B cell (primary cell): Measurements from ENCODE around the gene P2RX5. TPM values are rescaled to one million over a fixed set of nuclear protein-coding genes. Genes with fewer than 3 reads are reported as not detected.
A peak's percentile ranks its signal among the peaks of the same experiment; 100 is the strongest.

Experiments used
- ATAC-seq: fragments of 200-7000 bp; cut with Tn5 transposase; one replicate; pipeline ENCODE4 v1.10.0; 2021; ENCODE audit warnings: low read depth, mild to moderate bottlenecking, moderate number of reproducible peaks, moderate library complexity
- CTCF ChIA-PET: fragments of 350-600 bp; sonication (Branson Sonifier 250); formaldehyde crosslinking; loops from one replicate; lab custom pipeline; 2021; ENCODE audit warnings: antibody characterized with exemption, inconsistent platforms; lab: Charles Lee
- POLR2A ChIA-PET: fragments of 350-600 bp; sonication (Branson Sonifier 250); formaldehyde crosslinking; loops from one replicate; lab custom pipeline; 2021; ENCODE audit warnings: antibody characterized with exemption; lab: Charles Lee
- DNase-seq: peaks from one replicate; pipeline ENCODE4 v3.0.0; 2013
- H2AFZ ChIP-seq: 2 replicates; pipeline ENCODE4 v1.6.1; 2012; ENCODE audit warnings: mild to moderate bottlenecking, low read depth, low read length; ENCODE audit not compliant: insufficient read depth, poor library complexity, severe bottlenecking
- H3K27ac ChIP-seq, 2 donors: 1 replicate in 1 of 2; 2 replicates in 1 of 2; pipeline ENCODE4 v1.5.1; 2012 to 2013; ENCODE audit warnings: low read length in 2 of 2, mild to moderate bottlenecking in 2 of 2, moderate library complexity in 1 of 2
- H3K27me3 ChIP-seq, 4 experiments: fragments of 200-600 bp in 1 of 4; sonication (generic) in 1 of 4; replicated peaks in 1 of 4; 1 replicate in 2 of 4; 2 replicates in 2 of 4; pipeline versions ENCODE4 v1.6.1 to v1.7.0; 2013 to 2016; ENCODE audit warnings: low read length in 3 of 4, mild to moderate bottlenecking in 2 of 4, mixed read lengths in 1 of 4, moderate library complexity in 1 of 4; ENCODE audit not compliant: insufficient read depth in 4 of 4, control insufficient read depth in 3 of 4; ENCODE audit errors: control extremely low read depth in 1 of 4
- H3K36me3 ChIP-seq, 2 experiments: replicated peaks in 1 of 2; 1 replicate in 1 of 2; 2 replicates in 1 of 2; pipeline versions ENCODE4 v1.6.1 to v1.7.1; 2013; ENCODE audit warnings: low read length in 1 of 2; ENCODE audit not compliant: insufficient read depth in 2 of 2, control insufficient read depth in 1 of 2; ENCODE audit errors: control extremely low read depth in 1 of 2, extremely low read depth in 1 of 2
- H3K4me1 ChIP-seq, 2 donors: fragments of 200-600 bp in 1 of 2; sonication (generic) in 1 of 2; 1 replicate in 1 of 2; 2 replicates in 1 of 2; pipeline versions ENCODE4 v1.5.1 to v1.6.1; 2013 to 2017; ENCODE audit warnings: low read length in 2 of 2; ENCODE audit not compliant: control insufficient read depth in 2 of 2, insufficient read depth in 2 of 2
- H3K4me2 ChIP-seq: replicated peaks from 2 replicates; pipeline ENCODE3; 2012; ENCODE audit warnings: mild to moderate bottlenecking, low read depth, low read length; ENCODE audit not compliant: poor library complexity, severe bottlenecking
- H3K4me3 ChIP-seq, 5 experiments: fragments of 200-600 bp in 1 of 5; sonication (generic) in 1 of 5; 1 replicate in 3 of 5; 2 replicates in 2 of 5; pipeline versions ENCODE4 v1.5.1 to v1.7.0; 2011 to 2016; ENCODE audit warnings: low read length in 4 of 5, mild to moderate bottlenecking in 4 of 5, low read depth in 2 of 5, control low read depth in 1 of 5, moderate library complexity in 1 of 5; ENCODE audit not compliant: insufficient read depth in 1 of 5; ENCODE audit errors: control extremely low read depth in 1 of 5, extremely low read depth in 1 of 5
- H3K79me2 ChIP-seq: fragments of 200-600 bp; sonication (generic); one replicate; pipeline ENCODE4 v1.6.0; 2016; ENCODE audit warnings: low read length; ENCODE audit not compliant: control insufficient read depth, insufficient read depth
- H3K9ac ChIP-seq: fragments of 200-600 bp; sonication (generic); 2 replicates; pipeline ENCODE4 v1.6.1; 2017; ENCODE audit warnings: mild to moderate bottlenecking, low read length, moderate library complexity
- H3K9me3 ChIP-seq, 3 donors: one replicate each; pipeline versions ENCODE4 v1.6.1 to v1.7.1; 2013; ENCODE audit warnings: low read length in 2 of 3; ENCODE audit not compliant: control insufficient read depth in 2 of 3, insufficient read depth in 1 of 3; ENCODE audit errors: control extremely low read depth in 1 of 3
- H4K20me1 ChIP-seq: 2 replicates; pipeline ENCODE4 v1.6.0; 2012; ENCODE audit warnings: mild to moderate bottlenecking, low read length; ENCODE audit not compliant: insufficient read depth, control insufficient read depth, poor library complexity, severe bottlenecking
- H3K27ac Mint-ChIP-seq: one replicate; pipeline ENCODE4 v1.8.0; 2021; ENCODE audit warnings: mixed read lengths
- H3K27me3 Mint-ChIP-seq: one replicate; pipeline ENCODE4 v1.8.0; 2021; ENCODE audit warnings: mixed read lengths
- H3K4me1 Mint-ChIP-seq: one replicate; pipeline ENCODE4 v1.8.0; 2021; ENCODE audit warnings: mixed read lengths
- H3K4me3 Mint-ChIP-seq: one replicate; pipeline ENCODE4 v1.8.0; 2021; ENCODE audit warnings: mixed read lengths
- H3K9me3 Mint-ChIP-seq: one replicate; pipeline ENCODE4 v1.8.0; 2022; ENCODE audit warnings: mixed read lengths; ENCODE audit not compliant: insufficient read depth
- EZH2 ChIP-seq: IDR thresholded peaks from 2 replicates; pipeline ENCODE4 v1.6.1; 2012; ENCODE audit warnings: borderline replicate concordance, low read depth, mild to moderate bottlenecking, moderate library complexity, low read length; ENCODE audit not compliant: insufficient read depth, poor library complexity, severe bottlenecking
- WGBS: methylation state at CpG from one replicate; pipeline ENCODE4 v1.1.5; 2013; ENCODE audit warnings: missing lambda C conversion rate; ENCODE audit not compliant: insufficient coverage; 5-methylcytosine and 5-hydroxymethylcytosine counted together
- intact Hi-C: fragments of 100-400 bp; cut with micrococcal nuclease; formaldehyde crosslinking; loops from one replicate; pipeline ENCODE4 v1.10.0; 2022
- polyA plus RNA-seq: library from polyadenylated mRNA; depleted of rRNA; stranded (reverse); fragments of >200 nt; gene quantifications from 2 replicates; pipeline ENCODE4 v1.2.3, GENCODE V29; 2012
- total RNA-seq, 2 donors: library from RNA; stranded (reverse); fragments of 120-200 nt in 1 of 2; gene quantifications; 1 replicate in 1 of 2; 2 replicates in 1 of 2; pipeline versions ENCODE4 v1.2.3 to v1.2.4, GENCODE V29; 2013 to 2022
- TF ChIP-seq, protein P1 (sequence below): fragments of 200-600 bp; IDR thresholded peaks from one replicate; pipeline ENCODE4 v1.8.0; 2022; ENCODE audit warnings: antibody characterized with exemption, mild to moderate bottlenecking

The P2RX5 gene
- total and polyA plus RNA-seq, 2 donors (not counting 1 experiment from before 2014, with no cell fraction given): 405 to 745 TPM

DNA sequence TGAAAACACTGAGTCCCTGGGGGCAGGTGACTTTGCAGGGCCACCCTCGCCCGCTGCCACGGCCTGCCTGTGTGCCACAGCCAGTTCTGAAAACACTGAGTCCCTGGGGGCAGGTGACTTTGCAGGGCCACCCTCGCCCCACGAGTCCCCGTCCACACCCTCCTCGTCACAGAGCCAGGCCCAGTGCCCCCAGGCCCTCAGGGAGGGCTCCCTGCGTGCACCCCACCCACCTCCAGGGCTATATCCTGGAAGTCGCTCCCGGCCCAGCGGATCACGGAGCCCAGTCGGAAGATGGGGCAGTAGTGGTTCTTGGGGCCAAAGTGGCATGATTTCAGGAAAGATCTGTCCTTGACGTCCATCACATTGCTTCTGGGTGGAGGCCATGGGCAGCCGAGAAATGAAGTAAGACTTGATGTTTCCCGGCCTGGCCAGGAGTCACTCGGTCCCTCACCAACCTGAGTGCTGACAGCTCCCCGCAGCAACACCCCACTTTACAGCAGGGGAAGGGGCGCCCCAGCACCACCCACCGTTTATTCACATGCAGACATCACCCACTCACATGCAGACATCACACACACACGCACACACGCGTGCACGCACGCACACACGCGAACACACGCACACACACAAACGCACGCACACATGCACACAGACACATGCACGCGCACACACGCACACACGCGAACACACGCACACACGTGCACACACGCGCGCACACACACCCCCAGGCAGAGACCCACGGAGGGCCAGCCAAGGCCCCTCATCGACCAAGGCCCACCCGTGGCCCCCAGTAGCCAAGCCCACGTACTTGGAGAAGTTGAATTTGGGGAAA lies 6.5 kb downstream of the P2RX5 start:
- Histone ChIP-seq H3K27me3 (no peaks in the 10 kb centered on the region), H3K27ac (peak overlapping the region; percentile 49 to 58), H3K4me2 (peak overlapping the region; percentile 80), H3K4me3 (peak overlapping the region in 2 of 5 experiments; percentile 24), H3K9me3 (no peaks in the 10 kb centered on the region), H3K79me2 (peaks cover 61% of the 10 kb centered on the region), H2AFZ (no peak overlapping the region), H4K20me1 (peaks cover 53% of the 10 kb centered on the region), H3K9ac (peak overlapping the region; percentile 6), H3K4me1 (peaks cover 58 to 71% of the 10 kb centered on the region in 2 donors), H3K36me3 (peaks cover 0 to 54% of the 10 kb centered on the region in 2 experiments)
- Mint-ChIP-seq H3K9me3 (no peaks in the 10 kb centered on the region), H3K4me3 (peak overlapping the region; percentile 78), H3K27ac (peak overlapping the region; percentile 94), H3K27me3 (no peaks in the 10 kb centered on the region), H3K4me1 (peaks cover 64% of the 10 kb centered on the region)
- intact Hi-C loops: loop anchor here (5.0 kb wide), 2 partner anchors 223 to 278 kb away; no protein-coding TSS in a partner anchor
- DNase-seq: peak; percentile 56
- no peak for ATAC-seq
- POLR2A ChIA-PET: interaction anchor here (0.6 kb wide), 1 partner anchor 49 kb away, joined by 5 read pairs; no protein-coding TSS in a partner anchor
- TF ChIP-seq EZH2: no peak
- TF ChIP-seq, protein P1, sequence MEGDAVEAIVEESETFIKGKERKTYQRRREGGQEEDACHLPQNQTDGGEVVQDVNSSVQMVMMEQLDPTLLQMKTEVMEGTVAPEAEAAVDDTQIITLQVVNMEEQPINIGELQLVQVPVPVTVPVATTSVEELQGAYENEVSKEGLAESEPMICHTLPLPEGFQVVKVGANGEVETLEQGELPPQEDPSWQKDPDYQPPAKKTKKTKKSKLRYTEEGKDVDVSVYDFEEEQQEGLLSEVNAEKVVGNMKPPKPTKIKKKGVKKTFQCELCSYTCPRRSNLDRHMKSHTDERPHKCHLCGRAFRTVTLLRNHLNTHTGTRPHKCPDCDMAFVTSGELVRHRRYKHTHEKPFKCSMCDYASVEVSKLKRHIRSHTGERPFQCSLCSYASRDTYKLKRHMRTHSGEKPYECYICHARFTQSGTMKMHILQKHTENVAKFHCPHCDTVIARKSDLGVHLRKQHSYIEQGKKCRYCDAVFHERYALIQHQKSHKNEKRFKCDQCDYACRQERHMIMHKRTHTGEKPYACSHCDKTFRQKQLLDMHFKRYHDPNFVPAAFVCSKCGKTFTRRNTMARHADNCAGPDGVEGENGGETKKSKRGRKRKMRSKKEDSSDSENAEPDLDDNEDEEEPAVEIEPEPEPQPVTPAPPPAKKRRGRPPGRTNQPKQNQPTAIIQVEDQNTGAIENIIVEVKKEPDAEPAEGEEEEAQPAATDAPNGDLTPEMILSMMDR: no peak
- WGBS: 77% methylated on average over 32 of the region's 44 CpGs
- CTCF ChIA-PET: interaction anchor here (0.6 to 5.0 kb wide), 3 partner anchors 22 to 48 kb away, joined by 3 to 27 read pairs (median 5); no protein-coding TSS in a partner anchor
